Measurements from ENCODE around the gene KIRREL3. TPM values are rescaled to one million over a fixed set of nuclear protein-coding genes. Genes with fewer than 3 reads are reported as not detected.

The KIRREL3 gene
- total and polyA plus RNA-seq, 2 of the 4 experiments (the other 2 are of a cell fraction), result 10.9 to 15.9 TPM

DNA sequence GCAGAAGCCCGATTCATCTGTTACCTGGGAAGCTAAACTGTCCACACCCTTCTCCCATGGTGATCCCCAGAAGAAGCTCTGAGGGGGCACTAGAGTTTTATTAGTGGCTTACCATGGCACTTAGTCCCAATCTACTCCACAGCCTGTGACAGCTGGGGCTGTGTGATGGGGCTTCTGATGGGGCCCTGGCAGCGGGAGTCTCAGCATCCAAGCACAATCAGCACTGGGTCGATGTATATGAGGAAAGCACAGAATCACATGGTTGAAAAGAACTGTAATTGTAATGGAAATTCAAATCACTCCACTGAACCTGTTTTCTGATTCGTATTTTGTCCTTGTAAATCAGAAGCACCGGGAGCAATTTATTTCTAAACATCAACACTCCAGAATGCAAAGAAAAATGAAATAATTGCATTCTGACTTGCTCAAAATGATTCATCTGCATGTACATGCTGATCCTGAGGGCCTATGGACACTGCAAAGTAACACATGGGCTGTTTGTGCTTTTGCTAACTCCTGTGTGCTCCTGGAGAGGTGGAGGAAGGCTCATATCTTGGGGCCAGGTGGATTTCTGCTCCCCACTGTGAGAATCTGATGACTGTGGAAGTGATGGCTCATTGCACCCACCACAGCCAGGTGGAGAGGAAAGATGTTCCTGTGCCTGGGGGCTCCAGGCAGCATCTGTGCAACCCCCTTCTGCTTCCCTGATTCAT lies 203.0 kb downstream of the KIRREL3 start:
- TF ChIP-seq, protein P1, sequence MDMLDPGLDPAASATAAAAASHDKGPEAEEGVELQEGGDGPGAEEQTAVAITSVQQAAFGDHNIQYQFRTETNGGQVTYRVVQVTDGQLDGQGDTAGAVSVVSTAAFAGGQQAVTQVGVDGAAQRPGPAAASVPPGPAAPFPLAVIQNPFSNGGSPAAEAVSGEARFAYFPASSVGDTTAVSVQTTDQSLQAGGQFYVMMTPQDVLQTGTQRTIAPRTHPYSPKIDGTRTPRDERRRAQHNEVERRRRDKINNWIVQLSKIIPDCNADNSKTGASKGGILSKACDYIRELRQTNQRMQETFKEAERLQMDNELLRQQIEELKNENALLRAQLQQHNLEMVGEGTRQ (IDR thresholded peaks at IDR 0.05; ENCODE audit: low read depth, low read length), result no peak
- Histone ChIP-seq H3K79me1 (ENCODE audit: low read depth in 1 of 2, low read length in 2 of 2) (peaks cover 8 to 10% of the 10 kb centered on the region in 2 experiments; a peak in 2 of 4 replicates), H2BK5ac (ENCODE audit: low read depth, low read length, poor library complexity, severe bottlenecking) (no peak overlapping the region), H3K14ac (replicated peaks; ENCODE audit: low read depth, low read length) (no peak overlapping the region), H3K36me3 (ENCODE audit: control insufficient read depth, insufficient read depth, low read length) (no peaks in the 10 kb centered on the region), H2BK15ac (ENCODE audit: low read depth, low read length) (no peak overlapping the region), H2AK9ac (replicated peaks; ENCODE audit: low read depth, low read length, poor library complexity) (no peak overlapping the region), H3K18ac (ENCODE audit: low read depth, low read length) (no peak overlapping the region), H3K9me1 (ENCODE audit: insufficient read depth, low read length) (peaks cover 10% of the 10 kb centered on the region), H4K20me1 (ENCODE audit: insufficient read depth, low read length) (no peaks in the 10 kb centered on the region), H3K4me1 (ENCODE audit: control insufficient read depth, insufficient read depth, low read length) (peaks cover 2% of the 10 kb centered on the region; the same call in 1 of the 2 replicates), H3K23ac (ENCODE audit: low read depth, low read length) (no peak overlapping the region), H2BK120ac (ENCODE audit: low read depth, low read length) (no peak overlapping the region), H3K9me3 (ENCODE audit: control insufficient read depth, insufficient read depth, low read length) (no peaks in the 10 kb centered on the region), H4K8ac (ENCODE audit: low read depth in 2 of 2, low read length in 2 of 2) (no peak overlapping the region), H3K27me3 (ENCODE audit: control insufficient read depth, insufficient read depth, low read length) (no peaks in the 10 kb centered on the region), H3K9ac (ENCODE audit: low read depth, low read length) (no peak overlapping the region), H3K4me3 (ENCODE audit: insufficient read depth, low read depth, low read length) (no peak overlapping the region), H3K27ac (ENCODE audit: insufficient read depth, low read length) (no peak overlapping the region), H4K5ac (ENCODE audit: low read depth, low read length) (no peak overlapping the region), H3K4ac (ENCODE audit: low read depth, low read length) (no peak overlapping the region), H3K4me2 (ENCODE audit: low read depth, low read length) (no peak overlapping the region), H2AFZ (replicated peaks; ENCODE audit: low read length, poor library complexity) (no peak overlapping the region), H3K56ac (ENCODE audit: extremely low read depth, insufficient read depth, low read length) (no peak overlapping the region), H4K91ac (ENCODE audit: insufficient read depth, low read depth, low read length) (no peak overlapping the region), H2AK5ac (ENCODE audit: low read depth, low read length) (no peak overlapping the region), H2BK20ac (ENCODE audit: low read depth, low read length) (no peak overlapping the region)
- BruUV-seq (replicated peaks), result no TSS peak
- in situ Hi-C loops (cut with MboI; ENCODE audit: low sequenced_read_pairs), result no loop called here
- ChIA-PET POLR2A (ENCODE audit: unreplicated experiment) (no interaction called here), CTCF (interaction anchor here (1.1 kb wide), 1 partner anchor 193 kb away, joined by 4 read pairs; no protein-coding TSS in a partner anchor)
- dilution Hi-C loops (cut with HindIII; ENCODE audit: low sequenced_read_pairs, unreplicated experiment), result no loop called here
- no CpG with 5 or more reads among the region's 5 CpGs for WGBS, 2 experiments (ENCODE audit: extremely low coverage in 2 of 2, insufficient read length in 1 of 2)
- ATAC-seq (ENCODE audit: low read depth), result no peak
- intact Hi-C loops (cut with micrococcal nuclease), result loop anchor here (10.0 kb wide), 2 partner anchors 173 to 197 kb away; no protein-coding TSS in a partner anchor
- no peak for DNase-seq

Measured in IMR-90 (cell line).